Putamen (tissue), 1 donor: ENCODE results near the gene RBM33.

Experiments used
- DNase-seq: peaks from one replicate; pipeline ENCODE4 v3.0.0-alpha.2; 2016; ENCODE audit warnings: low spot score

Gene RBM33

DNA sequence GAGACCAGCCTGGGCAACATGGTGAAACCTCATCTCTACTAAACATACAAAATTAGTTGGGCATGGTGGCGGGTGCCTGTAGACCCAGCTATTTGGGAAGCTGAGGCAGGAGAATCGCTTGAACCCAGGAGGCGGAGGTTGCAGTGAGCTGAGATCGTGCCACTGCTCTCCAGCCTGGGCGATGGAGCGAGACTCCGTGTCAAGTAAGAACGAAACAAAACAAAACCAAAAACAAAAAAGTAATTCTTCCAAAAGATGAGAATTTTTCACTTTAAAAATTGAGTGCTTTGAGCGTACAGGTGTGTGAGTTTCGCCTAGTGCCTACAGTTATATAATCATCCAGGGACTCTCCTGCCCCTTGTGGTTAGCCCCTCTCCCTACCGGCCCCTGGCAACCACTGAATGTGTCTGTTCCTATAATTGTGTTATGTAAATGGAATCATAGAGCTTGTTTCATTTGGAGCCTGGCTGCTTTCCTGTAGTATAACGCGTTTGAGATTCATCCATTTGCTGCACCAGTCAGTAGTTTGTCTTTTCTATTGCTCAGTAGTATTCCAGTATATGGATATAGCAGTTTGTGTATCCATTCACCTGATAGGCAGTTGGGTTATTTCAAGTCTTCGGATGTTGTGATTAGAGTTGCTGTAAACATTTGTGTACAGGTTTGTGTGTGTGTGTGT, 80.0 kb downstream of the RBM33 start:
- no peak for DNase-seq

- no peak for DNase-seq
Observed at GRCh38 chr7:155725006-155725355, 80.5 kb downstream of the RBM33 start.

DNA sequence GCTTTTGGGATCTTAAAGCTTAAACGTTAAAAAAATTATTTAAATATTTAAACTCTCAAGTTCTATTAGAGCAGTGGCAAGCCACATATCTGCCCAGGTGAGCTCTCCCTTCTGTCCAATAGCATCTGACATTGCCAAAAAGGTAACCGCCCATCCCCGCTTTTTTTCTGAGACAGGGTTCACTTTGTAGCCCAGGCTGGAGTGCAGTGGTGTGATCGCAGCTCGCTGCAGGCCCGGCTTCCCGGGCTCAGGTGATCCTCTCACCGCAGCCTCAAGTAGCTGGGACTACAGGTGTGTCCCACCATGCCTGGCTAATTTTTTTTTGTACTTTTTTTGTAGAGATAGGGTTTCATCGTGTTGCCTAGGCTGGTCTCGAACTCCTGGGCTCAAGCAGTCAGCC, 83.2 kb downstream of the RBM33 start:
- no peak for DNase-seq

DNA sequence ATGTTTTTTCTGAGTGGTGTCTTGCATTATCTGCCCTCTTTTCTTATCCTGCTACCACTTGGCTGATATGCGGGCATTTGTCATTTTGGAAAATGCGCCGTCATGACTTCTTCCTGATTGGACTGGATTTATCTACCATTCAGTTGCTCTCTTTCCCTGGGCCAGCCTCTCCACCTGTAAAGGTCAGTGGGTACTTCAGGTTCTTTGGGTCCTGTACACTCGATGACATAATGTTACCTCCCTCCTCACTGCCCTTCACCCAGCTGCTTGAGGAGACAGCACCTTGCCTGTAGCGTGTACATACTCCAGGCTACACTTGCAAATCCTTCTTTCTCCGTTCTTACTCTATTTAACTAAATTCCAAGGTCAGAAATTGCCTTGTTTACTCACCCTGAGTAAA, 83.7 kb downstream of the RBM33 start:
- DNase-seq: no peak

GRCh38 chr7:155729847-155730246, 85.4 kb downstream of the RBM33 start:
- DNase-seq: no peak

DNA sequence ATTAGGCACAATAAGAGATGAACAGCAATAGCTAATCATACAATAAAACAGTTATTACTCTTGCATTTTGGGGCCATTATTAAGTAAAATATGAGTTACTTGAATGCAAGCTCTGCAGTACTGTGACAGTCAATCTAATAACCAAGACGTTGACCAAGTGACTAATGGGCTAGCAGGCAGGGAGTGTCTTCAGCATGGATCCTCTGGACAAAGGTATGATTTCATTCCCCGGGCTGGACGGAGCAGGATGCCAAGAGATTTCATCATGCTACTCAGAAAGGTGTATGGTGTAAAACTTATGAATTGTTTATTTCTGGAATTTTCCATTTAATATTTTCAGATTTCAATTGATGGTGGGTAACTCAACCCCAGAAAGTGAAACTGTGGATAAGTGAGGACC, 86.9 kb downstream of the RBM33 start:
- DNase-seq: no peak

- no peak for DNase-seq
Observed at GRCh38 chr7:155731871-155732270, 87.4 kb downstream of the RBM33 start.

GRCh38 chr7:155732286-155732685, 87.8 kb downstream of the RBM33 start:
- no peak for DNase-seq

DNA sequence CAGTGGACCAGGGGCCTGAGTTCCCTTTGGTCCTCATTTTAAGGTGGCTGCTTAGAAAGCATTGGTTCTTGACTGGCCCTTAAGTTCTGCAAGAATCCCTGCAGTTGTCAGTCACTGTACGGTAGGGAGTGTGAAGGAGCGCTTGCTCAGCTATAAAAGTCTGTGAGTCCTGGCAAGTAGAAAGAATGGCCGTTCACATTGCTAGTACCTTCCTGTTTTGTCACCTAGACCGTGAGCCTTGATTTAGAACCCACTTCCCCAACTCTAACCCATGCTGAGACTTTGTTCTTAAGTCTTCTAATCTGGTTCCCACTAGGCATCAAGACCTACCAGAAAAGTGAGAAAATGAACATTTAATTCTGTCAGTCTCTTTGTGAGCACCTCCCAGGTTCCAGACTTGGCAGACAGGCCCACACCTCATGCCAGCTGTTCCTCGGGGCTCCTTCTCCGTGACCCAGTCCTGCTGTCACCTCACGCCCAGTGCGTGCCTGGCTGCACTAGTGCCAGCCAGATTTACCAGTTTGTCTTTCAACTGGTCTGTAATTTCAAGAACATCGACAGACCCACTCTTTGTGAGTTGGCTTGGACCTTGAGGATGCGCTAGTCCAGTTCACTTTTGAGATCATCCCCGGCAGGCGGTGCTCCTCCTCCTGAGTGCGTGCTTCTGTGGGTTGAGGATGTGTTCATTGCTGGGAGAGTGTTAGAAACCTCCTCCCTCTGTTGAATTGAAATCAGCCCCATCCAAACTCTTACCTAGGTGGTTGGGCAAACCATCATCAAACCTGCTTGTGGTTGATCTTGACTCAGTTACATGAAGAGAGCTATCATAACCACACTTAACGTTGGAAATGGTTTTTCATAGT, 89.4 kb downstream of the RBM33 start:
- no peak for DNase-seq

GRCh38 chr7:155734445-155734809, 90.0 kb downstream of the RBM33 start:
- DNase-seq: no peak

- no peak for DNase-seq
Observed at GRCh38 chr7:155735442-155736115, 91.1 kb downstream of the RBM33 start.

DNA sequence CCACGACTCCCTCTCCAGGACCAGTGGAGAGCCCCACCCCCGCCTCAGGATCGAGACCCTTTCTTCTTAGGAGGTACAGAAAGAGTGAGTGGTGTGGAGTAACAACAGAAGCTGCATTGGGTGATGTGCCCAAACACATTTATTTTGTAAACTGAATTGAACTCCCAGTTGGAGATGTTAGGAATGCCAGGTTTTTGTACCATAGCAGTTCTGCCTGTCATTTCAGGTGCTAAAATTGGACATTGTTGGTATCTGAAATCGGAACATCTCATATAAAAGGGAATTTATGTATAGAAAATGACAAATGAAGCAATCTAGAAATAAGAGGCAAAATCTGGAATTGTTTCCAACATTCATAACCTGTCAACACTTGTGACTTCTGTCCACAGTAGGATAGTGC, 93.1 kb downstream of the RBM33 start:
- DNase-seq: no peak

- DNase-seq: no peak
Observed at GRCh38 chr7:155738104-155738503, 93.6 kb downstream of the RBM33 start.

GRCh38 chr7:155738652-155739537, 94.4 kb downstream of the RBM33 start:
- DNase-seq: peak; percentile 76

GRCh38 chr7:155739538-155740143, 95.2 kb downstream of the RBM33 start:
- no peak for DNase-seq

DNA sequence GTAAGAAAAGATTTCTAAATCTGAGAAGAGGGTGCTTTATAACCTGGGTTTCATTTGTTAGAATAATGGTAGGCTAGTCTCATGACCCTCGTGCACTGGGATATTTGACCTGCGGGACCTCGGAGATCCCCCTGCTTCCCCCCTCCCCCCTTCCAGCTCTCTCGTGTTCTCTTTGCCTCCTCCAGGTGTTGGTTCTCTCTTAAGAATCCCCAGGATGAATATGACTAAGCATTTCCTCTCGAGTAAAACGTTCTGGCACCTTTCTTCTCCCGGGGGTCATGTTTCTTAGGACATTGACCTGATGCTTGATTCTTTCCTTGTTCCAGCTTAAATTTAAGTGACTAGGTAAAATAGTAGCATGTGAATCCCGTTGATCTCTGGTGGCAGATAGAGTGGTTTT, 96.6 kb downstream of the RBM33 start:
- DNase-seq: no peak

DNA sequence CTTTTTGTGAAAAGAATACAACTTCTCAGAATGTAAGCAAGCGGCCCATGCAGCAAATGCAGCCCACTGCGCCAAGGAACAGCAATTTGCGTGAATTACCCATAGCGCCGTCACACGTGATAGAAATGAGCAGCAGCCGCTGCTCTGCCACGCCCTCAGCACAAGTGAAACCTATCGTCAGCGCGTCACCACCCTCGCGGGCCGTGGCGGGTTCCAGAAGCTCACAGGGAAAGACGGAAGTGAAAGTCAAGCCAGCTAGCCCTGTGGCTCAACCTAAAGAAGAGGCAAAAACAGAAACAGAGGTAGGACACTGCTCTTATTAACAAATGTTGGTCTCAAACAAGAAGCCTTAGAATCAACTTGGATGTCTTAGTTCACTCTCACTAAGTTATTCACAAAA, 97.3 kb downstream of the RBM33 start:
- no peak for DNase-seq

DNA sequence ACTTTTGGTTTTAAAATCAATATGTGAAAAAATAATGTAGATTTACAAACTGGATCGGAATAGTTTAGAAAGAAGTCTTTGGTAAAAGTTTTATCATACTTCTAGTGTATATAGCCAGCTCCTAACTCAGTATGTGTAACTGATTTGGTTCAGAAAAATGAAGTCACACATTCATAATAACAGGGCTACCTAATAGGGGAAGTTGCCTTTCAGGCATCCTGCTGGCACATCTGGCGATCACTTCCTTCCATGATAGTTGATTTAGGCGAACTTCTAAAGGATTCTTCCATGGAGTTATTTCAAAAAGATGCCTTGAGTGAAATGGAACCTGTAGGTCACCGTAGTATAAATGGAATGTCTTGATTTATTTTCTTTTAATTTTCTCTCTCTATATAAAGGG, 98.7 kb downstream of the RBM33 start:
- no peak for DNase-seq

- DNase-seq: no peak
Observed at GRCh38 chr7:155744971-155745683, 100.7 kb downstream of the RBM33 start.

GRCh38 chr7:155745737-155746136, 101.3 kb downstream of the RBM33 start:
- DNase-seq: no peak

DNA sequence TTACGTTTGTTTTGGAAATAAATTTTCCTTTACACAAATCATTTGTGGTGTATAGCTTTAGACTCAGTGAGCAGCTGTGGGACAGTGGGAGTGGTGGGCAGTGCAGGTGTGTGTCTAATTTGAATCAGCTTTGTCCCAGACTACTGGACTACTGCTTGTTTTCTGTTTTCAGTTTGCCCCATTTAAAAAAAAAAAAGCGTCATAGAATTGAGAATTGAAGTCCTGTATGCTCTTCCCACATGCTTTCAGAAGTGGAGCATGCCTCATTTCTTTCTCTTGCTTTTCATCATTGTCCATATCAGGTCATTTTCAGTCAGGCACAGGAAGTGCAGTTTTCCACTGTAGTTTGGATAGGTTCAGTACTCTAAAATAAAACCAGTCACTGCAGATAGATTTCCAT, 101.7 kb downstream of the RBM33 start:
- DNase-seq: no peak
